D721Med (cell line): ENCODE measurements around the gene ATP6AP2.

ENCODE experiments used
- DNase-seq: peaks from one replicate; pipeline ENCODE4 v3.0.0; 2011; ENCODE audit warnings: low spot score; ENCODE audit not compliant: insufficient read length
- FAIRE-seq: peaks from 2 replicates; lab custom pipeline; 2011; peaks lifted over from hg19 to GRCh38; lab: Jason Lieb, UNC
- TF ChIP-seq, protein P1 (sequence below): IDR thresholded peaks from 2 replicates; pipeline ENCODE4 v1.5.1; 2012; ENCODE audit warnings: mild to moderate bottlenecking, control low read depth; ENCODE audit not compliant: insufficient read depth; ENCODE audit errors: missing control alignments

ATP6AP2 gene

DNA sequence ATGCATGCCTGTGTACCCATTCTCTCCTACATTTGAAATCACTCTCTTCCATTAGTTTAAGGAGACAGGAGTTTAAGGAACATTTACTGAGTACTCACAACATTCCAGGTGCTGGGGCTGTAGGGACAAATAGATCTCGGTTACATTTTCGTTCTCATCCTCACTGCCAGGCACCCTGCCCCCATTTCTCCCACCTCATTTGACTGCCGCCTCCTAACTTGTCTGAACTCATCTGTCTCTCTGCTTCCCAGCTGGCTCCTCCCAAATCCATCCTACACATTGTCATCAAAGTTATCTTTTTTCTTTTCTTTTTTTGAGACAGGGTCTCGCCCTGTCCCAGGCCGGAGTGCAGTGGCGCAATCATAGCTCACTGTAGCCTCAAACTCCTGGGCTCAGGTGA lies 22.7 kb downstream of the ATP6AP2 start:
- no peak for FAIRE-seq
- TF ChIP-seq, protein P1, sequence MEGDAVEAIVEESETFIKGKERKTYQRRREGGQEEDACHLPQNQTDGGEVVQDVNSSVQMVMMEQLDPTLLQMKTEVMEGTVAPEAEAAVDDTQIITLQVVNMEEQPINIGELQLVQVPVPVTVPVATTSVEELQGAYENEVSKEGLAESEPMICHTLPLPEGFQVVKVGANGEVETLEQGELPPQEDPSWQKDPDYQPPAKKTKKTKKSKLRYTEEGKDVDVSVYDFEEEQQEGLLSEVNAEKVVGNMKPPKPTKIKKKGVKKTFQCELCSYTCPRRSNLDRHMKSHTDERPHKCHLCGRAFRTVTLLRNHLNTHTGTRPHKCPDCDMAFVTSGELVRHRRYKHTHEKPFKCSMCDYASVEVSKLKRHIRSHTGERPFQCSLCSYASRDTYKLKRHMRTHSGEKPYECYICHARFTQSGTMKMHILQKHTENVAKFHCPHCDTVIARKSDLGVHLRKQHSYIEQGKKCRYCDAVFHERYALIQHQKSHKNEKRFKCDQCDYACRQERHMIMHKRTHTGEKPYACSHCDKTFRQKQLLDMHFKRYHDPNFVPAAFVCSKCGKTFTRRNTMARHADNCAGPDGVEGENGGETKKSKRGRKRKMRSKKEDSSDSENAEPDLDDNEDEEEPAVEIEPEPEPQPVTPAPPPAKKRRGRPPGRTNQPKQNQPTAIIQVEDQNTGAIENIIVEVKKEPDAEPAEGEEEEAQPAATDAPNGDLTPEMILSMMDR: no peak
- DNase-seq: no peak

DNA sequence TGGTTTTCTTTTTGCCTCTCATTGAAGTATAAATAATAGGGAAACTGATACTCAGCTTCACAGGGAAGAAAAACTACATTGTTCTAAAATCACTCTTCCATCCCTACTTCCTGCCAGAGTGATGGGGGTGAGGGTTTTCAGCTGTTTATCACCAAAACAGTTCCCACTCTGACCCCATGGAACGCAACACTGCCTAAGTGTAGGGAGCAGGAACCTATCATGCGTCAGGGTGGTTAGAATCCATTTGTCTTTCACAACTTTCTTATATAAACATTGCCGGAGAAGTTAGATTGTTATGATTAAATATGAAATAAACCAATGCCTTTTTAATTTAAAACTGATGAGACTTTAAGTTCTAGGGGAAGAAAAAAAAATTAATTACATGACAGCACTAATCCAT lies 26.6 kb downstream of the ATP6AP2 start:
- no peak for DNase-seq
- no peak for FAIRE-seq
- TF ChIP-seq, protein P1: no peak

DNA sequence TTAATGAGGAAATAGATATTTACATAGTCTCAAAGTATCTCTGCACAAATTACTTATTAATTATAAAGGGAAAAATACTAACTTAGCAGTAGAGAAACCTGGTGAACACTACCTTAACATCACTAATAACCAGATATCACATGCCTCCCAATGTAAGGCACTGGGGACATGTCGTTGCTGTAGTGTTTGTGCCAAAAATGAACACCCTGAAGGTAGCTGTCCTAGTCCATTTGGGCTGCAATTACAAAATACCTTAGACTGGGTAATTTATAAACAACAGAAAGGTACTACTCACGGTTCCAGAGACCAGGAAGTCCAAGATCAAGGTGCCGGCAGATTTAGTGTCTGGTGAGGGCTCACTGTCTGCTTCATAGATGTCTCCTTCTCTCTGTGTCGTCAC lies 31.7 kb downstream of the ATP6AP2 start:
- TF ChIP-seq, protein P1: no peak
- no peak for FAIRE-seq
- no peak for DNase-seq

DNA sequence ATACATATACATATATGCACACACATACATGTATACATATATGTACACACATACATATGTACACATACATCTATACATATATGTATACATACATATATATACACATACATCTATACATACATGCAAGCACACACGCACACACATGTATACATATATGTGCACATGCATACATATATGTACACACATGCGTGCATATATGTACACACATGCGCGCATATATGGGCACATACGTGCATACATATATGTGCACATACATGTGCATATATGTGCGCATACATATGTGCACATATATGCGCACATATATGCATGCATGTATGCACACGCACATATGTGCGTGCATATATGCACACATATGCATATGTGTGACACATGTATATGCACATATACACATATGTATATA lies 35.2 kb downstream of the ATP6AP2 start:
- FAIRE-seq (no peak), DNase-seq (no peak)
- TF ChIP-seq, protein P1: no peak

DNA sequence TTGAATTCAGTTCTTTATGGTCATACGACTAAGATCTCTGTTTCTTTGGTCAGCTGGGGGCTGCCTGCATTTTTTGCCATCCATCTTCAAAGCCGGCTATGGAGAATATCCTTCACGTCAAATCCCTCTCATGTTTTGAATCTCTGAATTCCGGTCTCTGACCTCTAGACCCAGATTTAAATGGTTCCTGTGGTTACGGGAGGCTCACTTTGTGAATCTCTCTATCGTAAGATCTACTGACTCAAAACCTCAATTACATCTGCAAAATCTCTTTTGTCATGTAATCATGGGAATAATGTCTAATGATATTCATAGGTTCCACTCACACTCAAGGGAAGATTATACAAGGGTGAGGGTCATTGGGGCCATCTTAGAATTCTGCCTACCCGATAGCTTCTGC lies 36.8 kb downstream of the ATP6AP2 start:
- DNase-seq: no peak
- TF ChIP-seq, protein P1: no peak
- FAIRE-seq: no peak

DNA sequence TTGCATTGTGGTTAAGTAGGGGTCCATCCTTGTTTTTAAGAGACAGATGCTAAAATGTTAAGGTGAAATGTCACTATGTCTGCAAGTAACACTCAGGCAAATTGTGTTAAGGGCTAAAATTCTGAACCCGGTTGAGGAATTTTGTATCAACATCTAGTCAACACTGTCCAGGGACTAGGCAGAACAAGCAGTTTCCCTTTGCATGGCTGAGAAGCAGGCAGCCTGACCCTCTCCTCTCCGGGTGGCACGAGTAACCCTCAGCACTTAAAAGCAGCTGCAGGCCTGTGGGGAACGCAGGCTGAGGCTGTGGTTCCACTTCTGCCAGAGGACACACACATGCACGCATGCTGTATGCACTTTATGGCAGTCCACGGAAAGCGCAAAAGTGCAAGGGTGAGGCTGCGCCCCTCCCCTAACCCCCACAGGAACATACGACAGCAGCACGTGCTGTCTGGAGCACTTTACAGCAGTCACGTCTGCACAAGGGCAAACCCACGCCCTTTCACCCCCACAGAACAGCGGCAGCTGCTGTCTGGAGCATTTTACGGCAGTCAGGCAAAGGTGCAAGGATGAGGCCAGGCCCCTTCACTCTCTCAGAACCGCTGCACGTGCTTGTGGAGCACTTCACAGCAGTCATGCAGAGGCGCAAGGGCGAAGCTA lies 41.8 kb downstream of the ATP6AP2 start:
- TF ChIP-seq, protein P1: no peak
- no peak for DNase-seq
- no peak for FAIRE-seq

DNA sequence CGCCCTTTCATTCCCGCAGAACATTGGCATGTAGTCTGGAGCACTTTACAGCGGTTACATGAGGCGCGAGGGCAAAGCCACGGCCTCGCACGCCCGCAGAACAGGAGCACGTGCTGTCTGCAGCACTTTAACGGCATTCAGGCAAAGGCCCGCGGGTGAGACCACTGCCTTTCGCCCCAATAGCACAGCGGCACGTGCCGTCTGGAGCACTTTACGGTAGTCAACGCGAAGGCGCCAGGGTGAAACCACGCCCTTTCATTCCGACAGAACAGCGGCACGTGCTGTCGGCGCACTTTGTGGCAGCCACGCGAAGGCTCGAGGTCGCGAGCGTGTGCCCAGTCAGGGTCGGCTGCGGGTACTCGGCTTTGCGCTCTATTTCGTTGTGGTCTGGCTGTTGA lies 42.4 kb downstream of the ATP6AP2 start, which contains the start of gene MPC1L:
Gene MPC1L (plus strand): TSS at position 290 of the 398 bp plus-strand sequence. CDS start 138 bp downstream, outside the sequence.
- DNase-seq (no peak), FAIRE-seq (no peak)
- TF ChIP-seq, protein P1: no peak
